ACC112 (cell line): ENCODE results near the gene NMRK1.
A peak's percentile ranks its signal among the peaks of the same experiment; 100 is the strongest.

Experiments used
- H2AFZ ChIP-seq: fragments of 200-600 bp; sonication (generic); one replicate; pipeline ENCODE4 v1.6.0; 2017; ENCODE audit warnings: antibody characterized with exemption, low read length; ENCODE audit not compliant: unreplicated experiment
- H3K27ac ChIP-seq: fragments of 200-600 bp; sonication (generic); 2 replicates; pipeline ENCODE4 v1.5.1; 2014; ENCODE audit warnings: low read depth, mild to moderate bottlenecking, antibody characterized with exemption, low read length, moderate library complexity
- H3K27me3 ChIP-seq: fragments of 200-600 bp; sonication (generic); 2 replicates; pipeline ENCODE4 v1.6.1; 2014; ENCODE audit warnings: mild to moderate bottlenecking, antibody characterized with exemption, low read length, moderate library complexity, mixed read lengths; ENCODE audit not compliant: insufficient read depth
- H3K36me3 ChIP-seq: fragments of 200-600 bp; sonication (generic); 2 replicates; pipeline ENCODE4 v1.6.1; 2016; ENCODE audit warnings: mild to moderate bottlenecking, antibody characterized with exemption, low read length, moderate library complexity, mixed read lengths; ENCODE audit not compliant: insufficient read depth
- H3K4me1 ChIP-seq: fragments of 200-600 bp; sonication (generic); one replicate; pipeline ENCODE4 v1.6.1; 2016; ENCODE audit warnings: low read length, mixed read lengths; ENCODE audit not compliant: insufficient read depth, unreplicated experiment, control insufficient read depth
- H3K4me3 ChIP-seq: fragments of 200-600 bp; sonication (generic); 2 replicates; pipeline ENCODE4 v1.5.1; 2014; ENCODE audit warnings: mild to moderate bottlenecking, low read depth, low read length
- H3K79me2 ChIP-seq: fragments of 200-600 bp; sonication (generic); one replicate; pipeline ENCODE4 v1.6.0; 2016; ENCODE audit warnings: low read length; ENCODE audit not compliant: control insufficient read depth, unreplicated experiment, insufficient read depth

NMRK1 gene

GRCh38 chr9:75084081-75084672, 3.8 kb downstream of the NMRK1 start:
- Histone ChIP-seq H3K4me3 (no peak overlapping the region), H3K36me3 (peaks cover 5% of the 10 kb centered on the region; the same call in 1 of the 2 replicates), H3K4me1 (peaks cover 9% of the 10 kb centered on the region), H3K27ac (no peak overlapping the region), H3K79me2 (peaks cover 13% of the 10 kb centered on the region), H2AFZ (no peak overlapping the region), H3K27me3 (no peaks in the 10 kb centered on the region)

DNA sequence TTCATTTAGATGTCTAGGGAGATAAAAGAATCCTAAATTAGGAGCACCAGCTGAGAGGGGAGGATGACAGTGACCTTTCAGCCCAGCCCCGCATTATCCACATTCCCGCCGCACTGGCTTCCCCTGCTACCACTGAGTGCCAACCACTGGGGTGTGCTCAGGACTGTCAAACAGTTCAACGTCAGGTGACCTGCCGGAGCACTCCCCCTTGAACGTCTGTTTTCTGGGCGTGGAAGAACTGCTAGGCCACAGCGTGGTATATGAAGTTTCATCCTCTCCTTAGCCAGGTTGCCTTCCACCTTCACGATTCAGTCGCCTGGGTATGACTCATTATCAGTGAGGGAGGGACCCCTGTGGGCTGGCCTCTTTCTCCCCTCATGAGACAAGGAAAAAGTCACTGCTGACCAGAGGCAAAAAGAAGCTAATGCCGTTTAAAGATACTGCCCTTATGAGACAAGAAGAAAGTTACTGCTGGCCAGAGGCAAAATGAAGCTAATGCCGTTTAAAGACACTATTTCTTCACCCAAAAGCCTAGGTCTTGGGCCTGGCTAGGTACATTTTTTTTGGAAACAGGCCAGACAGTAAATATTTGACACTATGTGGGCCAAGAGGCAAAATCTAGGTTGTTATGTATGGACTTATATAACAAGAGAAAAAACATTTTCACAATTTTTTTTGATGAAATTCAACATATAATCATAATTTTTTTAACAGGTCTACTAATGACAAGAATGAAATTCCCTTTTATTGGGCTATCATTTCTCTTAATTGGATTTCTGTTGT, 4.6 kb downstream of the NMRK1 start:
- Histone ChIP-seq H2AFZ (no peak overlapping the region), H3K27me3 (no peaks in the 10 kb centered on the region), H3K79me2 (peaks cover 10% of the 10 kb centered on the region), H3K4me3 (no peak overlapping the region), H3K36me3 (peaks cover 5% of the 10 kb centered on the region; the same call in 1 of the 2 replicates), H3K27ac (no peak overlapping the region), H3K4me1 (peaks cover 9% of the 10 kb centered on the region)

GRCh38 chr9:75081632-75082031, 6.3 kb downstream of the NMRK1 start:
- no peak overlapping the region for H3K4me3 ChIP-seq
- H3K79me2 ChIP-seq = peaks cover 4% of the 10 kb centered on the region
- no peaks in the 10 kb centered on the region for H3K27me3 ChIP-seq
- H3K27ac ChIP-seq = no peak overlapping the region
- peaks cover 5% of the 10 kb centered on the region; the same call in 1 of the 2 replicates for H3K36me3 ChIP-seq
- no peak overlapping the region for H2AFZ ChIP-seq
- H3K4me1 ChIP-seq = peaks cover 9% of the 10 kb centered on the region

GRCh38 chr9:75072895-75073294, 15.1 kb downstream of the NMRK1 start:
- no peaks in the 10 kb centered on the region for H3K4me1 ChIP-seq
- H3K4me3 ChIP-seq = no peak overlapping the region
- H3K36me3 ChIP-seq = peaks cover 4% of the 10 kb centered on the region; the same call in 1 of the 2 replicates
- H3K27ac ChIP-seq = no peak overlapping the region
- no peak overlapping the region for H2AFZ ChIP-seq
- no peaks in the 10 kb centered on the region for H3K27me3 ChIP-seq
- H3K79me2 ChIP-seq = no peaks in the 10 kb centered on the region

DNA sequence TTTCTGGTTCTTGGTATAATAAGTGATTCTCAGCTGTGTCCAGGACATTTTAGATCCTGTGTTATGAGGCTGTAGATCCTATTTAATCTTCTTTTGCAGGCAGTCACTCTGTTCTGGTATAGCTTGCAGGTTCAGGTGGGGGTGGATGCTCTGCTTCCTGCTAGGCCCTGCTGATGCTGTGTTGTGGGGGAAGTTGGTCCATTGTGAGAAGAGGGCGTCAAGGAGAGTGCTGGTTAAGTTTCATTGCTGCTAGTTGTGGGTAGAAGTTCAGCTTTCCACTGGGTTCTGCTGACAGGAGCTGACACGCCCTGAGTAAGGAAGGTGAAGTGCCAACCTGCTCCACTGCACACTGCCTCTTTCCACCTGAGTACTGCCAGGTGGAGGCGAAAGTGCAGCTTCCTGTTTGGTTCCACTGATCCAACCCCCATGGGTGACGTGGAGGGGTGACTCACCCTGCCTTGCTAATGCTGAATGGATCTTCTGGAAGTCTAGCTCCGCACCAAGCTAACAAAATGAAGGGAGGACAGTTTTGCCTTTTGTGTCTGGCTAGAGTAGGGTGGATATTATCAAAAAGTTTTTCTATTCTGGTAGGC, 16.3 kb downstream of the NMRK1 start:
- peaks cover 4% of the 10 kb centered on the region; the same call in 1 of the 2 replicates for H3K36me3 ChIP-seq
- no peaks in the 10 kb centered on the region for H3K4me1 ChIP-seq
- H3K79me2 ChIP-seq = no peaks in the 10 kb centered on the region
- no peaks in the 10 kb centered on the region for H3K27me3 ChIP-seq
- H3K27ac ChIP-seq = no peak overlapping the region
- H3K4me3 ChIP-seq = no peak overlapping the region
- no peak overlapping the region for H2AFZ ChIP-seq

GRCh38 chr9:75069171-75069570, 18.8 kb downstream of the NMRK1 start:
- peaks cover 9% of the 10 kb centered on the region for H3K4me1 ChIP-seq
- H3K79me2 ChIP-seq = no peaks in the 10 kb centered on the region
- no peak overlapping the region for H2AFZ ChIP-seq
- H3K4me3 ChIP-seq = no peak overlapping the region
- peaks cover 4% of the 10 kb centered on the region; the same call in 1 of the 2 replicates for H3K36me3 ChIP-seq
- no peaks in the 10 kb centered on the region for H3K27me3 ChIP-seq
- no peak overlapping the region for H3K27ac ChIP-seq

DNA sequence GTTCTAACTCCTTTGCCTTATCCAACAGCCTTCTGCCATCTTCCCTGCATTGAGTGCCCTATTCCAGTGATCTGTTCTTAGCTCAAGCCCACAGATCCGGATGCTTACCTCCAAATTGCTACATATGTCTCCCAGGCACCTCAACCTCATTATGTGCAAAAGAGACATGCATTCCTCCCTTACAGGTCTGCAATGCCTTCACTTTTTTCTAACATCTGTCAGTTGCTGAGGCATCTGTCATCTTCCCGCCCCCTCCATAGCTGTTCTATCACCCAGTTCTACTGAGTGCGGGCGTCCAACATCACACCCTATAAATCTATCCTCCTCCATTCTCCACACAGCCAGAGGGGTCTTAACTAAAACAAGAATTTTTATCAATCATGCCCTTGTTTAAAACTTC, 20.1 kb downstream of the NMRK1 start:
- H3K27me3 ChIP-seq = no peaks in the 10 kb centered on the region
- H3K79me2 ChIP-seq = no peaks in the 10 kb centered on the region
- H3K27ac ChIP-seq = no peak overlapping the region
- peaks cover 18% of the 10 kb centered on the region for H3K4me1 ChIP-seq
- H3K4me3 ChIP-seq = no peak overlapping the region
- no peak overlapping the region for H2AFZ ChIP-seq
- H3K36me3 ChIP-seq = peaks cover 4% of the 10 kb centered on the region; the same call in 1 of the 2 replicates

DNA sequence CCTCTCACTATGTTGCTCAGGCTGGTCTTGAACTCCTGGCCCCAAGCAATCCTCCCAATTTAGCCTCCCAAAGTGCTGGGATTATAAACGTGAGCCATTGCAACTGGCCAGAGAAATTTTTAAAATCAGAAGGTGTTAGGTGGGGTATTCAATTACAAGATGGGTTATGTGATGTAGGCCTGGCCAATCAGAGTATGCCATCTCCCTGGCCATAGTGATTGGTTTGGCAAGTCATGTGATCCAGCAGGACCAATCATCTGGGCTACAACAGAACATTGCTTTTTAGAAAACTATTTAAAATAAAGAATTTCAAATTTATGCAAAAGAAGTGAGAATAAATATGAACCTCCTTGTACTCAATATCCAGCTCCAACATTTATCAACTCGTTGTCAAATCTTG, 22.4 kb downstream of the NMRK1 start:
- peaks cover 8% of the 10 kb centered on the region for H3K36me3 ChIP-seq
- H3K79me2 ChIP-seq = no peaks in the 10 kb centered on the region
- no peak overlapping the region for H3K4me3 ChIP-seq
- H3K27me3 ChIP-seq = no peaks in the 10 kb centered on the region
- H3K27ac ChIP-seq = no peak overlapping the region
- no peak overlapping the region for H2AFZ ChIP-seq
- H3K4me1 ChIP-seq = peaks cover 18% of the 10 kb centered on the region

- Histone ChIP-seq H3K27me3 (no peaks in the 10 kb centered on the region), H3K79me2 (no peaks in the 10 kb centered on the region), H3K4me1 (peaks cover 18% of the 10 kb centered on the region), H3K4me3 (no peak overlapping the region), H3K27ac (no peak overlapping the region), H3K36me3 (peaks cover 8% of the 10 kb centered on the region), H2AFZ (no peak overlapping the region)
Measured at GRCh38 chr9:75064307-75065025, 23.5 kb downstream of the NMRK1 start.

- Histone ChIP-seq H3K4me3 (no peak overlapping the region), H3K4me1 (peaks cover 18% of the 10 kb centered on the region), H3K27me3 (no peaks in the 10 kb centered on the region), H3K79me2 (no peaks in the 10 kb centered on the region), H3K27ac (peak overlapping the region; percentile 10; the same call in 1 of the 2 replicates), H2AFZ (no peak overlapping the region), H3K36me3 (peaks cover 8% of the 10 kb centered on the region)
Measured at GRCh38 chr9:75063556-75064305, 24.2 kb downstream of the NMRK1 start.
